Inflammatory macrophage (primary cell): ENCODE data around the gene CBFA2T2.
"Not testable (repeated sequence)": the region's sequence is repeated elsewhere in the genome, so short reads cannot be mapped to it uniquely, and the experiment has no call there.

Experiments
- DNase-seq, 2 donors: peaks; one replicate each; pipeline ENCODE4 v3.0.0-alpha.2; 2020 to 2022

The CBFA2T2 gene

GRCh38 chr20:33507461-33507860 lies 17.6 kb downstream of the CBFA2T2 start:
- no peak for DNase-seq

- not testable (repeated sequence) for DNase-seq
Observed at GRCh38 chr20:33508015-33508414, 18.1 kb downstream of the CBFA2T2 start.

GRCh38 chr20:33509057-33509456 lies 19.2 kb downstream of the CBFA2T2 start:
- DNase-seq, result not testable (repeated sequence)

- not testable (repeated sequence) for DNase-seq
Observed at GRCh38 chr20:33511876-33512275, 22.0 kb downstream of the CBFA2T2 start.

GRCh38 chr20:33515569-33516216 lies 25.8 kb downstream of the CBFA2T2 start:
- no peak for DNase-seq

GRCh38 chr20:33516882-33517281 lies 27.0 kb downstream of the CBFA2T2 start:
- DNase-seq, result no peak

- DNase-seq, result no peak
Observed at GRCh38 chr20:33518071-33518470, 28.2 kb downstream of the CBFA2T2 start.

GRCh38 chr20:33521461-33521860 lies 31.6 kb downstream of the CBFA2T2 start:
- no peak for DNase-seq

GRCh38 chr20:33522256-33522820 lies 32.4 kb downstream of the CBFA2T2 start:
- no peak for DNase-seq

- DNase-seq, result no peak
Observed at GRCh38 chr20:33524261-33524660, 34.4 kb downstream of the CBFA2T2 start.

GRCh38 chr20:33526769-33527168 lies 36.9 kb downstream of the CBFA2T2 start:
- no peak for DNase-seq

- DNase-seq, result no peak
Observed at GRCh38 chr20:33531047-33531877, 41.4 kb downstream of the CBFA2T2 start.

GRCh38 chr20:33531885-33532284 lies 42.0 kb downstream of the CBFA2T2 start:
- DNase-seq, result no peak

GRCh38 chr20:33532753-33533459 lies 43.0 kb downstream of the CBFA2T2 start:
- no peak for DNase-seq

- not testable (repeated sequence) for DNase-seq
Observed at GRCh38 chr20:33535717-33536116, 45.8 kb downstream of the CBFA2T2 start.

- no peak for DNase-seq
Observed at GRCh38 chr20:33537608-33538007, 47.7 kb downstream of the CBFA2T2 start.

GRCh38 chr20:33539129-33539528 lies 49.2 kb downstream of the CBFA2T2 start:
- DNase-seq, result no peak

- no peak for DNase-seq
Observed at GRCh38 chr20:33540427-33540826, 50.5 kb downstream of the CBFA2T2 start.

- DNase-seq, result no peak
Observed at GRCh38 chr20:33541074-33541473, 51.2 kb downstream of the CBFA2T2 start.

- DNase-seq, result no peak
Observed at GRCh38 chr20:33541797-33542196, 51.9 kb downstream of the CBFA2T2 start.

- no peak for DNase-seq
Observed at GRCh38 chr20:33545763-33546162, 55.9 kb downstream of the CBFA2T2 start.

GRCh38 chr20:33549229-33549999 lies 59.5 kb downstream of the CBFA2T2 start:
- DNase-seq, result no peak
